ENCODE measurements around the gene OR8D1. TPM values are rescaled to one million over a fixed set of nuclear protein-coding genes. Genes with fewer than 3 reads are reported as not detected.

The OR8D1 gene
- total and polyA plus RNA-seq, 9 of the 15 experiments (the other 6 are each of a cell fraction or from before 2014, with no cell fraction given), result 0.08 to 0.55 TPM; not detected in 7

DNA sequence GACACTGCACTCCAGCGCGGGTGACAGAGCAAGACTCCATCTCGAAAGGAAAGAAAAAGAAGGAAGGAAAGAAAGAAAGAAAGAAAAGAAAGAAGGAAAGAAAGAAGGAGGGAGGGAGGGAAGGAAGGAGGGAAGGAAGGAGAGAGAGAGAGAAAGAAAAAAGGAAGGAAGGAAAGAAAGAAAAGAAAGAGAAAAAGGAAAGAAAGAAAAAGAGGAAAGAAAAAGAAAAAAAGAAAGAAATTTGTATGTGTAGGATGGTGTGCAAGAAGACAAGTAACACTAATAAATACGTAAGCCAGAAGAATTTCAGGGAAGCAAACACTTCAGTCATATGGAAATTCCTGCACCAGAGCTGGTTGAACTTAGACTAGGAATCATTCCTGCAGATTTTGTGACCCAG is 618 bp downstream of the OR8D1 start:
- Histone ChIP-seq H3K4me1 (replicated peaks in 1 of 2; ENCODE audit: control insufficient read depth in 2 of 2, insufficient read depth in 2 of 2, low read length in 2 of 2) (peaks cover 0 to 6% of the 10 kb centered on the region in 2 experiments; a peak in 2 of 5 replicates), H4K20me1 (replicated peaks; ENCODE audit: control insufficient read depth, insufficient read depth, low read length) (no peaks in the 10 kb centered on the region), H2AFZ (ENCODE audit: low read depth, low read length) (no peak overlapping the region), H3K9me1 (ENCODE audit: control insufficient read depth, insufficient read depth, low read length) (no peaks in the 10 kb centered on the region), H3K27ac (ENCODE audit: extremely low read depth, low read depth, low read length) (no peak overlapping the region), H3K9me3 (replicated peaks; ENCODE audit: control insufficient read depth, insufficient read depth, low read depth, low read length) (no peaks in the 10 kb centered on the region), H3K4me3 (no peak overlapping the region), H3K4me2 (ENCODE audit: insufficient read depth, low read length) (no peak overlapping the region), H3K79me2 (ENCODE audit: control insufficient read depth, insufficient read depth, low read length) (no peaks in the 10 kb centered on the region), H3K9ac (ENCODE audit: insufficient read depth in 1 of 2, low read depth in 2 of 2, low read length in 2 of 2) (no peak overlapping the region), H3K36me3 (ENCODE audit: control insufficient read depth, insufficient read depth, low read length) (no peaks in the 10 kb centered on the region), H3K27me3 (ENCODE audit: control insufficient read depth in 2 of 2, insufficient read depth in 2 of 2, low read length in 2 of 2) (no peaks in the 10 kb centered on the region)
- no TSS peak for BruUV-seq (replicated peaks)
- ChIA-PET POLR2A (no interaction called here), CTCF (ENCODE audit: low intra/inter-chr PET ratio) (no interaction called here)
- FAIRE-seq (no peak), DNase-seq (ENCODE audit: extremely low read depth in 1 of 4, low spot score in 3 of 4) (no peak), ATAC-seq (no peak)
- intact Hi-C loops (cut with micrococcal nuclease) (no loop called here), in situ Hi-C loops (cut with MboI) (no loop called here)
- 65% methylated on average over 2 of the region's 4 CpGs for WGBS (ENCODE audit: insufficient coverage, low coverage, missing lambda C conversion rate)
- TF ChIP-seq HMG20B (CRISPR knock-in tag; IDR thresholded peaks at IDR 0.05), result no peak
- no peak for TF ChIP-seq ZNF274 (IDR thresholded peaks at IDR 0.05; ENCODE audit: borderline replicate concordance, low read depth, low read length)
- no peak for TF ChIP-seq MXI1 (IDR thresholded peaks at IDR 0.05; ENCODE audit: low read depth, low read length)
- TF ChIP-seq PTRF (tag; IDR thresholded peaks at IDR 0.05), result no peak
- TF ChIP-seq ZBTB26 (CRISPR knock-in tag; IDR thresholded peaks at IDR 0.05), result 0 out of 2 replicates have a peak, but pooled peaks have one; percentile 47
- no peak for TF ChIP-seq ZNF551 (CRISPR knock-in tag; IDR thresholded peaks at IDR 0.05)
- TF ChIP-seq FOXJ3 (CRISPR knock-in tag; IDR thresholded peaks at IDR 0.05), result no peak
- no peak for TF ChIP-seq U2AF2 (optimal IDR thresholded peaks at IDR 0.05; ENCODE audit: low read depth, low read length)
- TF ChIP-seq GATAD2B (IDR thresholded peaks at IDR 0.05; ENCODE audit: borderline replicate concordance), result no peak
- 0 out of 2 replicates have a peak, but pooled peaks have one; percentile 27 for TF ChIP-seq HBP1 (CRISPR knock-in tag; IDR thresholded peaks at IDR 0.05)
- TF ChIP-seq MYBL2 (IDR thresholded peaks at IDR 0.05; ENCODE audit: low read depth), result no peak
- no peak for TF ChIP-seq MYBL2 (CRISPR knock-in tag; IDR thresholded peaks at IDR 0.05; ENCODE audit: borderline replicate concordance)
- no peak for TF ChIP-seq MEIS2 (IDR thresholded peaks at IDR 0.05; ENCODE audit: partially characterized antibody)
- TF ChIP-seq, protein P1, sequence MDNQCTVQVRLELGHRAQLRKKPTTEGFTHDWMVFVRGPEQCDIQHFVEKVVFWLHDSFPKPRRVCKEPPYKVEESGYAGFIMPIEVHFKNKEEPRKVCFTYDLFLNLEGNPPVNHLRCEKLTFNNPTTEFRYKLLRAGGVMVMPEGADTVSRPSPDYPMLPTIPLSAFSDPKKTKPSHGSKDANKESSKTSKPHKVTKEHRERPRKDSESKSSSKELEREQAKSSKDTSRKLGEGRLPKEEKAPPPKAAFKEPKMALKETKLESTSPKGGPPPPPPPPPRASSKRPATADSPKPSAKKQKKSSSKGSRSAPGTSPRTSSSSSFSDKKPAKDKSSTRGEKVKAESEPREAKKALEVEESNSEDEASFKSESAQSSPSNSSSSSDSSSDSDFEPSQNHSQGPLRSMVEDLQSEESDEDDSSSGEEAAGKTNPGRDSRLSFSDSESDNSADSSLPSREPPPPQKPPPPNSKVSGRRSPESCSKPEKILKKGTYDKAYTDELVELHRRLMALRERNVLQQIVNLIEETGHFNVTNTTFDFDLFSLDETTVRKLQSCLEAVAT (IDR thresholded peaks at IDR 0.05), result no peak
- no peak for TF ChIP-seq LCOR (CRISPR knock-in tag; IDR thresholded peaks at IDR 0.05)
- TF ChIP-seq HLTF (IDR thresholded peaks at IDR 0.05), result peak; percentile 45; the same call in 1 of the 2 replicates
- no peak for TF ChIP-seq ESRRA (IDR thresholded peaks at IDR 0.05; ENCODE audit: borderline replicate concordance, low read depth)
- TF ChIP-seq MYC (IDR thresholded peaks at IDR 0.05; ENCODE audit: low read depth, low read length), result no peak
- TF ChIP-seq MYC (CRISPR knock-in tag; IDR thresholded peaks at IDR 0.05; ENCODE audit: borderline replicate concordance, low read depth), result no peak
- no peak for TF ChIP-seq ZNF436 (CRISPR knock-in tag; IDR thresholded peaks at IDR 0.05)
- peak; percentile 24; the same call in 1 of the 2 replicates for TF ChIP-seq ELF4 (CRISPR knock-in tag; IDR thresholded peaks at IDR 0.05)
- TF ChIP-seq EP300 (IDR thresholded peaks at IDR 0.05; ENCODE audit: low read length), result no peak

Data from K562 (cell line).